Fibroblast of lung (primary cell): Measurements from ENCODE around the gene TPSD1. TPM values are rescaled to one million over a fixed set of nuclear protein-coding genes. Genes with fewer than 3 reads are reported as not detected.

Experiments used
- DNase-seq, 2 donors: peaks; one replicate each; pipeline versions ENCODE4 v3.0.0 to v3.0.0-alpha.2; 2010; ENCODE audit warnings: low read depth in 2 of 2
- H2AFZ ChIP-seq: 2 replicates; pipeline ENCODE4 v1.5.1; 2012; ENCODE audit warnings: low read length, control low read depth, inconsistent platforms
- H3K27ac ChIP-seq: 2 replicates; pipeline ENCODE4 v1.5.1; 2011; ENCODE audit warnings: low read length, control low read depth; ENCODE audit not compliant: insufficient read depth
- H3K27me3 ChIP-seq: 2 replicates; pipeline ENCODE4 v1.5.1; 2011; ENCODE audit warnings: mild to moderate bottlenecking, low read length; ENCODE audit not compliant: control insufficient read depth, insufficient read depth
- H3K36me3 ChIP-seq: 2 replicates; pipeline ENCODE4 v1.5.1; 2011; ENCODE audit warnings: low read length; ENCODE audit not compliant: control insufficient read depth, insufficient read depth
- H3K4me1 ChIP-seq: 2 replicates; pipeline ENCODE4 v1.5.1; 2011; ENCODE audit warnings: low read length; ENCODE audit not compliant: control insufficient read depth, insufficient read depth; ENCODE audit errors: extremely low read depth
- H3K4me2 ChIP-seq: 2 replicates; pipeline ENCODE4 v1.5.1; 2011; ENCODE audit warnings: low read length, control low read depth; ENCODE audit not compliant: insufficient read depth; ENCODE audit errors: extremely low read depth
- H3K4me3 ChIP-seq, 4 experiments: fragments of 200-600 bp in 1 of 4; sonication (generic) in 1 of 4; replicated peaks in 1 of 4; 2 replicates each; pipeline ENCODE4 v1.5.1; 2011 to 2016; ENCODE audit warnings: low read length in 4 of 4, low read depth in 3 of 4, mild to moderate bottlenecking in 3 of 4, control low read depth in 2 of 4, inconsistent platforms in 1 of 4, mixed read lengths in 1 of 4; ENCODE audit not compliant: insufficient read depth in 1 of 4; ENCODE audit errors: control extremely low read depth in 1 of 4
- H3K79me2 ChIP-seq: 2 replicates; pipeline ENCODE4 v1.5.1; 2012; ENCODE audit warnings: mild to moderate bottlenecking, low read length, inconsistent platforms; ENCODE audit not compliant: control insufficient read depth, insufficient read depth
- H3K9ac ChIP-seq: 2 replicates; pipeline ENCODE4 v1.5.1; 2011; ENCODE audit warnings: mild to moderate bottlenecking, low read length, control low read depth; ENCODE audit not compliant: insufficient read depth
- H3K9me3 ChIP-seq: 2 replicates; pipeline ENCODE4 v1.5.1; 2012; ENCODE audit warnings: low read depth, low read length; ENCODE audit not compliant: control insufficient read depth, insufficient read depth
- H4K20me1 ChIP-seq: 2 replicates; pipeline ENCODE4 v1.5.1; 2011; ENCODE audit warnings: low read length; ENCODE audit not compliant: control insufficient read depth, insufficient read depth; ENCODE audit errors: extremely low read depth
- CTCF ChIP-seq, 2 donors: IDR thresholded peaks in 1 of 2; conservative IDR thresholded peaks in 1 of 2; 1 replicate in 1 of 2; 2 replicates in 1 of 2; pipeline ENCODE4 v1.5.1; 2011 to 2012; ENCODE audit warnings: low read length in 2 of 2, control low read depth in 1 of 2, inconsistent platforms in 1 of 2, low read depth in 1 of 2, mild to moderate bottlenecking in 1 of 2
- EZH2 ChIP-seq: IDR thresholded peaks from 2 replicates; pipeline ENCODE4 v1.5.1; 2012; ENCODE audit warnings: low read length, control low read depth, mild to moderate bottlenecking; ENCODE audit errors: missing control alignments
- polyA plus RNA-seq, 2 donors: library from polyadenylated mRNA; depleted of rRNA in 1 of 2; stranded (reverse) in 1 of 2; unstranded in 1 of 2; fragments of >200 nt; gene quantifications; 2 replicates each; pipeline ENCODE4 v1.2.1, GENCODE V29; 2011 to 2012; ENCODE audit warnings: missing spikeins in 1 of 2
- total RNA-seq: library from RNA; depleted of rRNA; stranded (reverse); fragments of >200 nt; gene quantifications from 2 replicates; pipeline ENCODE4 v1.2.1, GENCODE V29; 2014

TPSD1 gene
- total and polyA plus RNA-seq, 2 donors (not counting 1 experiment from before 2014, with no cell fraction given), result not detected

GRCh38 chr16:1273816-1274215 is 17.9 kb downstream of the TPSD1 start:
- H3K9ac ChIP-seq, result no peak overlapping the region
- no peak overlapping the region for H3K27ac ChIP-seq
- no peaks in the 10 kb centered on the region for H3K36me3 ChIP-seq
- H3K4me3 ChIP-seq, result no peak overlapping the region
- H4K20me1 ChIP-seq, result no peaks in the 10 kb centered on the region
- no peaks in the 10 kb centered on the region for H3K79me2 ChIP-seq
- H2AFZ ChIP-seq, result no peak overlapping the region
- DNase-seq, result no peak
- TF ChIP-seq EZH2 (no peak), CTCF (conservative IDR thresholded peaks at IDR 0.05 in 1 of 2, IDR thresholded peaks at IDR 0.05 in 1 of 2; ENCODE audit: low read depth in 1 of 2, low read length in 2 of 2) (no peak)
- no peaks in the 10 kb centered on the region for H3K27me3 ChIP-seq
- no peaks in the 10 kb centered on the region for H3K9me3 ChIP-seq
- H3K4me2 ChIP-seq, result no peak overlapping the region
- H3K4me1 ChIP-seq, result no peaks in the 10 kb centered on the region

DNA sequence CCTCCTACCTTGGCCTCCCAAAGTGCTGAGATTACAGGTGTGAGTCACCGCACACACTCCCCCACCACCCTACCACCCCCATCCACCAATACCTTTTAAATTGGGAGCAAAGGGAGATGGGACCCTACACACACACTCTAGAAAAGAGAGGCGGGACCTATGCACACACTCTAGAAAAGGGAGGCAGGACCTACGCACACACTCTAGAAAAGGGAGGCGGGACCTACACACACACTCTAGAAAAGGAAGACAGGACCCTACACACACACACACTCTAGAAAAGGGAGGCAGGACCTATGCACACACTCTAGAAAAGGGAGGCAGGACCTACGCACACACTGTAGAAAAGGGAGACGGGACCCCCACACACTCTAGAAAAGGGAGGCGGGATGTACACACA is 18.9 kb downstream of the TPSD1 start:
- Histone ChIP-seq H3K4me1 (no peaks in the 10 kb centered on the region), H3K79me2 (no peaks in the 10 kb centered on the region), H2AFZ (no peak overlapping the region), H3K9ac (no peak overlapping the region), H3K27me3 (no peaks in the 10 kb centered on the region), H4K20me1 (no peaks in the 10 kb centered on the region), H3K36me3 (no peaks in the 10 kb centered on the region), H3K4me3 (no peak overlapping the region), H3K9me3 (no peaks in the 10 kb centered on the region), H3K4me2 (no peak overlapping the region), H3K27ac (no peak overlapping the region)
- no peak for TF ChIP-seq EZH2
- no peak for TF ChIP-seq CTCF (conservative IDR thresholded peaks at IDR 0.05 in 1 of 2, IDR thresholded peaks at IDR 0.05 in 1 of 2; ENCODE audit: low read depth in 1 of 2, low read length in 2 of 2)
- no peak for DNase-seq

DNA sequence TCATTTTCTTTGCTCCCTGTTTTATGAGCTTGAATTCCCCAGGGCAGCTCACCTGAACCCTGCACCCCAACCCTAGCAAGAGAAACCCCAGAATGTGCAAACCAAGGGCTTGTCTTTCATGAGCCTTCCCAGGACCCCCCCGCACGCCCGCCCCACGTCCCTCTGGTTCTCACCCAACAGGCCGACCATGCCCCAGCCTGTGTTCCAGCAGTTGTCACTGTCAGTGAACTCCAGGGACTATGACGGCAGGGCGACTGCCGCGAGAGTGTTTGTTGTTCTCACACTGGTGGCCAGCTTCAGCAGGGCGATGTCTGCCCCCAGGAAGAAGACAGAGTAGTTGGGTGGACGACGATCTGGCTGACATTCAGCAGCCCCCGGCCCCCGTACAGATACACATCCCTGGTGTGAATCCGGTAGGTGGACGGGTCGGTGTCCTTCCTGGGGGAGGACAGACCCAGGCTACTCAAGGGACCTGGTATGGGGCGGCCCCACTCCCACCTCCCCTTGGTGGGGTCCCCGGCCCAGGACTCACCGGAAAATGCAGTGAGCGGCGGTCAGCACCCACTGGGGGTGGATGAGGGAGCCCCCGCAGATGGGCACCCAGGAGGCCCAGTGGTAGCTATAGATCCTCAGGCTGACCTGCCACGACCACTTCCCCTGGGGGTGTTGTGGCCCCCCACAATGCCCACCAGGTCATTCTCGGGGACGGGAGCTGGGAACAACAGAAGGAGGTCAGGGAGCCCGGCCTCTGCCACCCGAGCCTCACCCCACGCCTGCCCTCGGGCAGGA is 20.1 kb downstream of the TPSD1 start:
- no peaks in the 10 kb centered on the region for H3K4me1 ChIP-seq
- H3K79me2 ChIP-seq, result no peaks in the 10 kb centered on the region
- H3K27me3 ChIP-seq, result no peaks in the 10 kb centered on the region
- TF ChIP-seq EZH2 (no peak), CTCF (conservative IDR thresholded peaks at IDR 0.05 in 1 of 2, IDR thresholded peaks at IDR 0.05 in 1 of 2; ENCODE audit: low read depth in 1 of 2, low read length in 2 of 2) (no peak)
- DNase-seq, result no peak
- no peak overlapping the region for H3K4me2 ChIP-seq
- no peaks in the 10 kb centered on the region for H4K20me1 ChIP-seq
- H3K4me3 ChIP-seq, result no peak overlapping the region
- H3K9me3 ChIP-seq, result no peaks in the 10 kb centered on the region
- no peak overlapping the region for H2AFZ ChIP-seq
- H3K27ac ChIP-seq, result no peak overlapping the region
- H3K36me3 ChIP-seq, result no peaks in the 10 kb centered on the region
- H3K9ac ChIP-seq, result no peak overlapping the region
